Hematopoietic multipotent progenitor cell (in vitro differentiated cells): ENCODE measurements around the gene IFT57. TPM values are rescaled to one million over a fixed set of nuclear protein-coding genes. Genes with fewer than 3 reads are reported as not detected.
"Not testable (repeated sequence)": the region's sequence is repeated elsewhere in the genome, so short reads cannot be mapped to it uniquely, and the experiment has no call there.

Source experiments
- DNase-seq, 3 donors: peaks; one replicate each; pipeline ENCODE4 v3.0.0-alpha.2; 2011 to 2015; ENCODE audit warnings: low read depth in 2 of 3, low spot score in 2 of 3
- total RNA-seq: library from RNA; depleted of rRNA; stranded (reverse); fragments of >200 nt; gene quantifications from one replicate; pipeline ENCODE4 v1.2.3, GENCODE V29; 2012

The IFT57 gene
- total RNA-seq, 1 donor = 36.6 TPM

GRCh38 chr3:108171106-108171505, 51.1 kb downstream of the IFT57 start:
- DNase-seq = no peak

- no peak for DNase-seq
Measured at GRCh38 chr3:108164391-108164790, 57.8 kb downstream of the IFT57 start.

- no peak for DNase-seq
Measured at GRCh38 chr3:108159865-108160264, 62.4 kb downstream of the IFT57 start.

- DNase-seq = no peak
Measured at GRCh38 chr3:108159105-108159504, 63.1 kb downstream of the IFT57 start.

- DNase-seq = no peak
Measured at GRCh38 chr3:108158251-108158650, 64.0 kb downstream of the IFT57 start.

- no peak for DNase-seq
Measured at GRCh38 chr3:108157273-108157672, 65.0 kb downstream of the IFT57 start.

GRCh38 chr3:108156312-108156853, 65.8 kb downstream of the IFT57 start:
- no peak for DNase-seq

- DNase-seq = not testable (repeated sequence)
Measured at GRCh38 chr3:108155642-108156041, 66.6 kb downstream of the IFT57 start.

GRCh38 chr3:108153451-108153981, 68.7 kb downstream of the IFT57 start:
- peak; percentile 13 to 78 (median 64) for DNase-seq

- DNase-seq = no peak
Measured at GRCh38 chr3:108152274-108152673, 70.0 kb downstream of the IFT57 start.

- no peak for DNase-seq
Measured at GRCh38 chr3:108150200-108150599, 72.0 kb downstream of the IFT57 start.

- no peak for DNase-seq
Measured at GRCh38 chr3:108146139-108146538, 76.1 kb downstream of the IFT57 start.

GRCh38 chr3:108145578-108145977, 76.6 kb downstream of the IFT57 start:
- DNase-seq = no peak

GRCh38 chr3:108137460-108137814, 84.8 kb downstream of the IFT57 start:
- no peak for DNase-seq

- no peak for DNase-seq
Measured at GRCh38 chr3:108136561-108137459, 85.4 kb downstream of the IFT57 start.

GRCh38 chr3:108134555-108134880, 87.7 kb downstream of the IFT57 start:
- no peak for DNase-seq

- no peak for DNase-seq
Measured at GRCh38 chr3:108133858-108134554, 88.2 kb downstream of the IFT57 start.

GRCh38 chr3:108133048-108133369, 89.2 kb downstream of the IFT57 start:
- DNase-seq = no peak

GRCh38 chr3:108131475-108132134, 90.6 kb downstream of the IFT57 start:
- DNase-seq = peak in 1 of 3 donors; percentile 54

- no peak for DNase-seq
Measured at GRCh38 chr3:108130701-108131474, 91.3 kb downstream of the IFT57 start.
